Non-pigmented ciliary epithelial cell (primary cell): ENCODE data around the gene IDH3G.

ENCODE experiments used
- DNase-seq: peaks from one replicate; pipeline ENCODE4 v3.0.0-alpha.2; 2010; ENCODE audit warnings: low read depth

IDH3G gene

GRCh38 chrX:153816831-153817690 is 22.9 kb upstream of the IDH3G start:
- no peak for DNase-seq

GRCh38 chrX:153814591-153815315 is 20.6 kb upstream of the IDH3G start:
- no peak for DNase-seq

GRCh38 chrX:153813161-153813560 is 19.0 kb upstream of the IDH3G start:
- no peak for DNase-seq

- DNase-seq = no peak
Observed at GRCh38 chrX:153812220-153812619, 18.0 kb upstream of the IDH3G start.

- no peak for DNase-seq
Observed at GRCh38 chrX:153807976-153808375, 13.8 kb upstream of the IDH3G start.

GRCh38 chrX:153806999-153807575 is 12.9 kb upstream of the IDH3G start:
- no peak for DNase-seq

- no peak for DNase-seq
Observed at GRCh38 chrX:153805436-153805835, 11.3 kb upstream of the IDH3G start.

- DNase-seq = no peak
Observed at GRCh38 chrX:153804621-153805020, 10.4 kb upstream of the IDH3G start.

- no peak for DNase-seq
Observed at GRCh38 chrX:153804100-153804595, 10.0 kb upstream of the IDH3G start.

- no peak for DNase-seq
Observed at GRCh38 chrX:153803211-153804099, 9.3 kb upstream of the IDH3G start.

- DNase-seq = no peak
Observed at GRCh38 chrX:153802513-153803045, 8.4 kb upstream of the IDH3G start.

GRCh38 chrX:153801669-153802068 is 7.5 kb upstream of the IDH3G start:
- DNase-seq = no peak

GRCh38 chrX:153800746-153801145 is 6.6 kb upstream of the IDH3G start:
- DNase-seq = no peak

- DNase-seq = no peak
Observed at GRCh38 chrX:153800177-153800722, 6.1 kb upstream of the IDH3G start.

GRCh38 chrX:153799326-153799725 is 5.2 kb upstream of the IDH3G start:
- no peak for DNase-seq

GRCh38 chrX:153797415-153798015 is 3.3 kb upstream of the IDH3G start:
- DNase-seq = no peak

GRCh38 chrX:153794897-153795816 is 982 bp upstream of the IDH3G start:
- no peak for DNase-seq

- DNase-seq = no peak
Observed at GRCh38 chrX:153793291-153793690, 884 bp downstream of the IDH3G start.

GRCh38 chrX:153792368-153792767 is 1.8 kb downstream of the IDH3G start:
- no peak for DNase-seq
